ENCODE measurements around the gene PDCD1.

Gene PDCD1

GRCh38 chr2:241863536-241863954 is 4.9 kb upstream of the PDCD1 start:
- peak; percentile 47 for DNase-seq

- DNase-seq = no peak
Measured at GRCh38 chr2:241862775-241863535, 4.3 kb upstream of the PDCD1 start.

- no peak for DNase-seq
Measured at GRCh38 chr2:241862093-241862492, 3.4 kb upstream of the PDCD1 start.

- DNase-seq = no peak
Measured at GRCh38 chr2:241861264-241861663, 2.6 kb upstream of the PDCD1 start.

- no peak for DNase-seq
Measured at GRCh38 chr2:241860184-241861078, 1.7 kb upstream of the PDCD1 start.

GRCh38 chr2:241859436-241860183 is 916 bp upstream of the PDCD1 start:
- DNase-seq = peak; percentile 72

GRCh38 chr2:241859017-241859435 is 332 bp upstream of the PDCD1 start:
- DNase-seq = no peak

GRCh38 chr2:241857572-241858121 is 1.0 kb downstream of the PDCD1 start:
- DNase-seq = no peak

GRCh38 chr2:241857041-241857541 is 1.6 kb downstream of the PDCD1 start:
- no peak for DNase-seq

- no peak for DNase-seq
Measured at GRCh38 chr2:241855888-241856422, 2.7 kb downstream of the PDCD1 start.

- DNase-seq = no peak
Measured at GRCh38 chr2:241855245-241855887, 3.3 kb downstream of the PDCD1 start.

- no peak for DNase-seq
Measured at GRCh38 chr2:241854342-241855244, 4.1 kb downstream of the PDCD1 start.

GRCh38 chr2:241853651-241854341 is 4.9 kb downstream of the PDCD1 start:
- no peak for DNase-seq

GRCh38 chr2:241852981-241853631 is 5.6 kb downstream of the PDCD1 start:
- DNase-seq = no peak

GRCh38 chr2:241852116-241852980 is 6.3 kb downstream of the PDCD1 start:
- no peak for DNase-seq

- no peak for DNase-seq
Measured at GRCh38 chr2:241851325-241852115, 7.2 kb downstream of the PDCD1 start.

GRCh38 chr2:241850544-241851324 is 8.0 kb downstream of the PDCD1 start:
- no peak for DNase-seq

Measured in activated naive CD4-positive, alpha-beta T cell treated with anti-CD3 and anti-CD28 coated beads, Interleukin-2, amount 50 U/mL, for 16 hours (primary cell).